Measurements from ENCODE around the gene ZBTB20. TPM values are rescaled to one million over a fixed set of nuclear protein-coding genes. Genes with fewer than 3 reads are reported as not detected.

The ZBTB20 gene
- total and polyA plus RNA-seq, 4 donors: 0.88 to 83.2 (median 20.4) TPM

GRCh38 chr3:114721864-114722263 is 425.2 kb downstream of the ZBTB20 start:
- H3K9ac ChIP-seq (ENCODE audit: low read depth in 1 of 2, low read length in 2 of 2): no peak overlapping the region
- H3K27me3 ChIP-seq (ENCODE audit: control insufficient read depth in 4 of 4, insufficient read depth in 4 of 4, low read length in 3 of 4): no peaks in the 10 kb centered on the region
- TF ChIP-seq SP1 (IDR thresholded peaks at IDR 0.05): no peak
- no peak for DNase-seq (ENCODE audit: low spot score)
- H3K36me3 ChIP-seq (ENCODE audit: control insufficient read depth in 4 of 4, insufficient read depth in 3 of 4, low read depth in 1 of 4, low read length in 3 of 4): no peaks in the 10 kb centered on the region
- no peaks in the 10 kb centered on the region for H3K9me3 ChIP-seq (ENCODE audit: control insufficient read depth in 4 of 4, low read length in 3 of 4)
- no peak overlapping the region for H3K4me3 ChIP-seq (ENCODE audit: low read depth in 1 of 3, low read length in 3 of 3)
- 89% methylated on average over 2 of the region's 2 CpGs for WGBS
- H3K27ac ChIP-seq (ENCODE audit: low read depth in 1 of 2, low read length in 2 of 2): no peak overlapping the region
- peaks cover 9 to 58% (median 30%) of the 10 kb centered on the region in 4 donors for H3K4me1 ChIP-seq (ENCODE audit: control insufficient read depth in 4 of 4, insufficient read depth in 4 of 4, low read length in 3 of 4)

- Histone ChIP-seq H3K27me3 (ENCODE audit: control insufficient read depth in 4 of 4, insufficient read depth in 4 of 4, low read length in 3 of 4) (no peaks in the 10 kb centered on the region), H3K36me3 (ENCODE audit: control insufficient read depth in 4 of 4, insufficient read depth in 3 of 4, low read depth in 1 of 4, low read length in 3 of 4) (no peaks in the 10 kb centered on the region), H3K27ac (ENCODE audit: low read depth in 1 of 2, low read length in 2 of 2) (peak overlapping the region in 1 of 2 donors; percentile 42), H3K4me3 (ENCODE audit: low read depth in 1 of 3, low read length in 3 of 3) (no peak overlapping the region), H3K9me3 (ENCODE audit: control insufficient read depth in 4 of 4, low read length in 3 of 4) (no peaks in the 10 kb centered on the region), H3K9ac (ENCODE audit: low read depth in 1 of 2, low read length in 2 of 2) (no peak overlapping the region), H3K4me1 (ENCODE audit: control insufficient read depth in 4 of 4, insufficient read depth in 4 of 4, low read length in 3 of 4) (peaks cover 6 to 56% (median 30%) of the 10 kb centered on the region in 4 donors)
- 60% methylated on average over 3 of the region's 3 CpGs for WGBS
- DNase-seq (ENCODE audit: low spot score): no peak
- no peak for TF ChIP-seq SP1 (IDR thresholded peaks at IDR 0.05)
- no peak for TF ChIP-seq ZBTB33 (IDR thresholded peaks at IDR 0.05)
- no peak for TF ChIP-seq RAD21 (IDR thresholded peaks at IDR 0.05)
- TF ChIP-seq FOXA1 (IDR thresholded peaks at IDR 0.05): no peak
- no peak for TF ChIP-seq GABPA (IDR thresholded peaks at IDR 0.05 in 1 of 2, conservative IDR thresholded peaks at IDR 0.05 in 1 of 2)
- TF ChIP-seq HNF4A (conservative IDR thresholded peaks at IDR 0.05): no peak
Observed at GRCh38 chr3:114721209-114721608, 425.9 kb downstream of the ZBTB20 start.

- no peak for DNase-seq (ENCODE audit: low spot score)
- Histone ChIP-seq H3K4me1 (ENCODE audit: control insufficient read depth in 4 of 4, insufficient read depth in 4 of 4, low read length in 3 of 4) (peaks cover 6 to 47% (median 28%) of the 10 kb centered on the region in 4 donors), H3K36me3 (ENCODE audit: control insufficient read depth in 4 of 4, insufficient read depth in 3 of 4, low read depth in 1 of 4, low read length in 3 of 4) (no peaks in the 10 kb centered on the region), H3K27ac (ENCODE audit: low read depth in 1 of 2, low read length in 2 of 2) (peak overlapping the region; percentile 85 to 94), H3K27me3 (ENCODE audit: control insufficient read depth in 4 of 4, insufficient read depth in 4 of 4, low read length in 3 of 4) (no peaks in the 10 kb centered on the region), H3K4me3 (ENCODE audit: low read depth in 1 of 3, low read length in 3 of 3) (peak overlapping the region in 2 of 3 donors; percentile 34 to 42), H3K9ac (ENCODE audit: low read depth in 1 of 2, low read length in 2 of 2) (peak overlapping the region in 1 of 2 donors; percentile 91), H3K9me3 (ENCODE audit: control insufficient read depth in 4 of 4, low read length in 3 of 4) (no peaks in the 10 kb centered on the region)
- TF ChIP-seq RAD21 (IDR thresholded peaks at IDR 0.05): peak in 1 of 2 donors; percentile 24
- TF ChIP-seq FOXA1 (IDR thresholded peaks at IDR 0.05): no peak
- TF ChIP-seq GABPA (IDR thresholded peaks at IDR 0.05 in 1 of 2, conservative IDR thresholded peaks at IDR 0.05 in 1 of 2): no peak
- peak; percentile 48 for TF ChIP-seq REST (IDR thresholded peaks at IDR 0.05)
- no peak for TF ChIP-seq TAF1 (conservative IDR thresholded peaks at IDR 0.05)
- TF ChIP-seq ATF3 (IDR thresholded peaks at IDR 0.05): no peak
- no peak for TF ChIP-seq ZBTB33 (IDR thresholded peaks at IDR 0.05)
- 11% methylated on average over 1 of the region's 1 CpG for WGBS
Observed at GRCh38 chr3:114718898-114719210, 428.2 kb downstream of the ZBTB20 start.

Data from liver (tissue), 9 donors.